COLO829 (cell line): ENCODE measurements around the gene GATC.

Source experiments
- DNase-seq: peaks from one replicate; pipeline ENCODE4 v3.0.0; 2012; ENCODE audit warnings: low spot score

Gene GATC, protein sequence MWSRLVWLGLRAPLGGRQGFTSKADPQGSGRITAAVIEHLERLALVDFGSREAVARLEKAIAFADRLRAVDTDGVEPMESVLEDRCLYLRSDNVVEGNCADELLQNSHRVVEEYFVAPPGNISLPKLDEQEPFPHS

DNA sequence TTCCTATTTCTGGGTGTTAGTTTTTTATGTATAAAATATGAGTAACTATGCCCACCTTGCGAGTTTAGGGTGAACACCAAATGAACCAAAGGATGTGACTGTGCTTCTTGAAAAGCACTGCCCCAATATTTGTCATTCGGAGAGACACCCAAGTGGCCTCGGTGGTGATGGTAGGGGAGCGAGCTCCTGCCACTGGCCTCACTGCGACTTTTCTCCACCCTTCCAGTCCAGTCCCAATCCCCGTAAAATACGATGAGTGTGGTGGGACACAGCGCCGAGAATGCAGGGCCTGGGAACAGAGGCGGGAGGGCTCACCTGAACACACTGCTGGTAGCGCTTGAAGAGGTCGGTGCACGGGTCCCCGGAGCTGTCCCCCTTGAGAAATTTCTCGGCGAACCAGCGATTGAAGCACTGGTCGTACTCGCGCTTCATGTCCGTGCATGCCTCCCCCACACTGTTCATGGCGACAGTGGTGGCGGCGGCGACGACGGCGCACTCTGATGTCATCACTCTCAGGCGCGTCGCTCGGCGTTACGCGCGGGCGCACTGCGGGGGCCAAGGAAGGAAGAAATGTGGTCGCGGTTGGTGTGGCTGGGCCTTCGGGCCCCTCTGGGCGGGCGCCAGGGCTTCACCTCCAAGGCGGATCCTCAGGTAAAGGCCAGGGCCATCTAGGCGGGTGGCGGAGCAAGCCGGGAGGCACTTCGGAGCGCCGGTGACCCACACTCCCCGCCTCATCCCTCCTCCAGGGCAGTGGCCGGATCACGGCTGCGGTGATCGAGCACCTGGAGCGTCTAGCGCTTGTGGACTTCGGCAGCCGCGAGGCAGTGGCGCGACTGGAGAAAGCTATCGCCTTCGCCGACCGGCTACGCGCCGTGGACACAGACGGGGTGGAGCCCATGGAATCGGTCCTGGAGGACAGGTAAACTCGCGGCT is at the start of gene GATC, which contains the start of gene TRIAP1:
GATC (plus strand) TSS at position 534 of the 933 bp plus-strand sequence; CDS start at position 571, 37 bp downstream.
TRIAP1 (minus strand) TSS at position 474 of the 933 bp plus-strand sequence; CDS start at position 462, 12 bp downstream.
- DNase-seq: peak; percentile 47

DNA sequence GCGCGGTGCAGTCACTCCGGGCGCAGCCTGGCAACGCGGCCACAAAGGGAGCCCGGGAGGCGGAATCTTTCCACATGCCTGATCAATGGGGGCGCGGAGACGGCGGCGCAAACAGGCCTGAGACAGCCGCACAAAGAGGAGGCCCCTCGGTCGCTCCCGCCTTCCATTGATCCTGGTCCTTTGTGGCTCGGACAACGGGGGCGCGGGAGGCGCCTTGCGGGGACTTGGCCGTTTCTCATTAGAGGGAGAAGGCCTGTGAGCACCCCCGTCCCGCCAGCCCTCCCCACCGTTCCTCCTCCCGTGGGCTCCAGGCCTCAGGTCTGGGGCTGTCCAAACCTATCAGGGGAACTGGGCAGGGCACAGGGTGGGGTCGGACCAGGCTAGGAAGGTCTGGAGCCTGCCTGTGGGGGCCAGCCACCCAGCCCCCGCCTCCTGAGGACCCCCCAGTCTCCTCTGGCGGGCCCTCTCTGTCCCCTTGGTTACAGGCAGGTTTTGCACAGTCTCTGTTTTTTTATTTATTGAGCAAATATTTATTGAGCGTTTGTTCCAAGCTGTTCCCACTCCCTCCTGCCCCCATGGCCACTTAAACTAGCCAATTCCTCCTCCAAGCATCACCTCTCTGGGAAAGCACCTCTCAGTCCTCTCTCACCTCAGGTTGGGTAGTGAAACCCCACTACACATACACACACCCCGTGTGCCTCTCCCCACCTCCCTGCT is 48.3 kb upstream of the GATC start:
- DNase-seq: no peak

DNA sequence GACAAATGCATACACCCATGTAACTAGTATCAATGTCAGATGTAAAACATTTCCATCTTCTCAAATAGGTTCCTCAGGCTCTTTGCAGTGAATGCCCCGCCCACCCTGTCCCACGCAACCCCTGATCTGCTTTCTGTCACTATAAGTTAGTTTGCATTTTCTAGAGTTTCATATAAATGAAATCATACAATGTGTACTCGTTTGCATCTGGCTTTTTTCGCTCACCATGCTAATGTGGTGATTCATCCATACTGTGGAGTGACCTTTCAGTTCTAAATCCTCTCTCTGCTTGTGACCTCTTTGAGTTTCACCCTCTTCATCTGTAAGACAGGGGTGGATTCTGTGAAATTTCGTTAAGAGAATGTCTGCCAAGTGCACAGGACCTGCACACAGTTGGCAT is 46.7 kb upstream of the GATC start:
- peak; percentile 78 for DNase-seq

DNA sequence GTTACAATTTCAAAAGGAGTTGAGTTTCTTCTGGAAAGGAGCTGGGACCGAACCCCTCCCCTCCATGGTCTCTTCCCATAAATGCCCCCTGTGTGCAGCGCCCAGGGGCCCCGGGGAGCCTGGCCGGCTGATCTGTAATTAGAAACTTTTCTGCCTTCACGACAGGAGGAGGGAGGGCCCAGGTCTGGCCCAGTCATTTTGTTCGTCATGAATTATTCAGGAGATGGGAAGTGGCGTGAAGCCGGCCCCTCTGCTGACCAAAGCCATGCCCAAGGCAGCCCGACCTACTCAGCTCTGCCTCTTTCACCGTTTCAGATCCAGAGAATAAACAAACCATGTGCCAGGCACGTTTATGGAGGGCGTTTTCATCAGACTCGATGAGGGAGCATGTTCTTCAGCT is 44.0 kb upstream of the GATC start:
- DNase-seq: no peak

DNA sequence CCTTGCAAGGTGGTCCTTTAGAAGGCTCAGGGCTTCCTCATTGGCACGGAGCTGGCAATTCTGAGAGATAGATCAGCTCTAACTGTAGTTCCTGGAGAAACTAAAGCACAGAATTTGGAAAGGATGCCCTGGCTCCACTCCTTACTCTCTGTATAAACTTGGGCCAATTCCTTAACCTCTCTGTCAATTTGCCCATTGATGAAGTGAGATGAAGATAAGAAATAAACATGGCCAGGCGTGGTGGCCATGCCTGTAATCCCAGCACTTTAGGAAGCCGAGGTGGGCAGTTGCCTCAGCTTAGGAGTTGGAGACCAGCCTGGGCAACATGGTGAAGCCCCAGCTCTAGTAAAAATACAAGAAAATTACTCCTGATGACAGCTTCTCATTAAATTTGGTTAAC is 42.4 kb upstream of the GATC start:
- no peak for DNase-seq

DNA sequence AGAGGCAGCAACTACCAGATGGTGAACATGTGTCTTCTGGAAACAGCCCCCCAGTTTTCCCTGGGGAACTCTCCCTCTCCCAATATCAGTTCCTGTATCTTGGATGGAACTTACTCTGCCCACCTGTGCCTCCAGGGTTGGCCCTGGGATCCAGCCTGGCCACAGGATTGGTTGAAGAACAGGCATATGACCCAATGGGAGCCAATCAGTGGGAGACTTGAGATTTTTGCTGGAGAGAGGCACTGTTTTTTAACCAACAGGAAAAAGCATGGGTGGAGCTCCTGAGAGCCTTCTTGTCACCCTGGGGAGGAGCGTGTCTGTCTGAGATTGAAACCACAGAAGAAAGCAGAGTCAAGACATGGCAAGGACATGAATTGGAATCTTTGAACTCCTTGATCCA is 42.0 kb upstream of the GATC start:
- DNase-seq: no peak

DNA sequence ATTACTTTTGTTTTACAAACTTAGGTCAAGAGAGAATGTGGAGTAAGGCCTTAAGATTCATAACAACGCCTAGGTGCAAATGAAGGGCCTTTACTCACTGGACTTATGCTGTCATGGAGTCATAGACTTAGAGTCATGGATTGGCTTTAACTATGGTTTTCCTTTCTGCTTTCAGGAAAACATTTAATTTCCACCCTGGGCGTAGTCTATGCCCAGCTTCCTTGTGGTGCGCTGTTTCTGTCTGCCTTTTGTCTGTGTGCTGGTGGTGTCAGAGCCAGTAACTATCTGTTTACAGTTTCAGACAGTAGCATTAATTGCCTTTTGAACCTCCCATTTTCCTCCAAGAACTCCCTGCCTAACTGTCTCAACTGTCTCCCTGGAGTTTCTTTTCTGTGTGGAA is 40.2 kb upstream of the GATC start:
- no peak for DNase-seq

DNA sequence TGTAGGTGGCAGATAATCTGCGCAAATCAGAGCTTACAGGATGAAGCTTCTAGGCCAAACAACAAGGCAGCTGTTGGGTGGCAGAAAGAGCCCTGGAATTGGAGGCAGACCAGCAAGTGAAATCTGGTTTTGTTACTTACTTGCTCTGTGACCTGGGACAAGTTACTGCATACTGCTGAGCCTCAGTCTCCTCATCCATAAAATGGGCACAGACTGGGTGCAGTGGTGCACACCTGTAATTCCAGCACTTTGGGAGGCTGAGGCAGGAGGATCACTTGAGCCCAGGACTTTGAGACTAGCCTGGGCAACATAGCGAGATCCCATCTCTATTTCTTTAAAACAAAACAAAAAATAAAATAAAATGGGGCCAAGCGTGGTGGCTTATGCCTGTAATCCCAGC is 39.7 kb upstream of the GATC start:
- no peak for DNase-seq

DNA sequence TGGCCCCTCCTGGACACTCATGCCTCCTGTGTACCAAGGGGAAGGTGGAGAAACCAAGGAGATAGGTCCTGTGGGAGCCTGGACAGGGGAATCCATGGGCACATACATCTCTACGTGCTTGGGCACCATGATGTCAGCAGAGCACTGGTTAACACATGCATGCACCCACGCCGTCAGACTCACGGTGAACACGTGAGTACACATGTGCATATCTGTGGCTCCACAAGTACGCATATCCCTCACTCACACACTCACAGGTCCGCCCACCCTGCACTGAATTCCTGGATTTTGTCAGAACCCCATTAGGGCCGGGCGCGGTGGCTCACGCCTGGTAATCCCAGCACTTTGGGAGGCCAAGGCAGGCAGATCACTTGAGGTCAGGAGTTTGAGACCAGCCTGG is 37.5 kb upstream of the GATC start:
- DNase-seq: no peak

DNA sequence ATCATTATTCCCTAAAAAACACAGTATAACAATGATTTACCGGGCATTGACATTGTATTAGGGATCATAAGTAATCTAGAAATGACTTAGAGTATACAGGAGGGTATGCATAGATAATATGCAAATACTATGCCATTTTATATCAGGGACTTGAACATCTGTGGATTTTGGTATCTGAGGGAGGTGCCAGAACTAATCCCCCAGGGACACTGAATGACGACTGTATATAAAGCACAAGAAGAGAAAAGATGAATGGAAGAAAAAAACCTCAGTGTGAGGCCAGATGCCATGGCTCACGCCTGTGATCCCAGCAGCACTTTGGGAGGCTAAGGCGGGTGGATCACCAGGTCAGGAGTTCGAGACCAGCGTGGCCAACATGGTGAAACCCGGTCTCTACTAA is 33.8 kb upstream of the GATC start:
- no peak for DNase-seq

DNA sequence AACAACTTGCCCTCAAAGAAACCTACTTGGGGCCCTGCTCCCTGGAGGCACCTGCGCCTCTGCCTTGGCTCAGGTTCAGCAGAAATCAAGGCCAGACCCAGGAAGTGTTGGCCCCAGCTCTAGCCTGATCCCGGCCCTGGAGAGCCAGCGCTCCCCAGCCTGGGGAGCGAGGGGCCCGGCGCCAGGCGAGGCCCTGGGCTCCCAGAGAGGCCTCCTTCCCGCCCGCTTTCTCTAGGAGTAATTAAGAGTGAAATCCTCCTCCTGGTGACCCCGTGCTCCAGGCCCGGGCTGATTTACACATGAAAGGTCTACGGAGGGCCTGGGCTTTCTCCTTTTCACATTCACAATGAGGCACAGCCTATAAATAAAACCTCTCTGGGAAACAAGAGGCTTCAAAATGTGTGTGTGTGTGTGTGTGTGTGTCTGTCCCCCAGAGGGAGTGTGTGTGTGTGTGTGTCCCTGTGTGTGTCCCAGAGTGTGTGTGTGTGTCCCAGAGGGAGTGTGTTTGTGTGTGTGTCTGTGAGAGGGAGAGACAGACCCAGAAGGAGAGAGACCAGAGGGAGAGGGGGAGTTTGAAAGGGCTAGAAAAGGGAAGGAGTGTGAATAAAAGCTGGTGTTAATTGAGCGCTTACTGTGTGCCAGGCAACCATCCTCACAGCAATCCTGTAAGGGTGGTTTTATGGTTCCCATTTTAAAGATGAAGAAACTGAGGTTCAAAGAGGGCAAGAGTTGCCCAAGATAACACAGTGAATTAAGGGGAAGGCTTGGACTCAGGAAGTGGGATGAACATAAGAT is 32.1 kb upstream of the GATC start:
- DNase-seq: no peak

DNA sequence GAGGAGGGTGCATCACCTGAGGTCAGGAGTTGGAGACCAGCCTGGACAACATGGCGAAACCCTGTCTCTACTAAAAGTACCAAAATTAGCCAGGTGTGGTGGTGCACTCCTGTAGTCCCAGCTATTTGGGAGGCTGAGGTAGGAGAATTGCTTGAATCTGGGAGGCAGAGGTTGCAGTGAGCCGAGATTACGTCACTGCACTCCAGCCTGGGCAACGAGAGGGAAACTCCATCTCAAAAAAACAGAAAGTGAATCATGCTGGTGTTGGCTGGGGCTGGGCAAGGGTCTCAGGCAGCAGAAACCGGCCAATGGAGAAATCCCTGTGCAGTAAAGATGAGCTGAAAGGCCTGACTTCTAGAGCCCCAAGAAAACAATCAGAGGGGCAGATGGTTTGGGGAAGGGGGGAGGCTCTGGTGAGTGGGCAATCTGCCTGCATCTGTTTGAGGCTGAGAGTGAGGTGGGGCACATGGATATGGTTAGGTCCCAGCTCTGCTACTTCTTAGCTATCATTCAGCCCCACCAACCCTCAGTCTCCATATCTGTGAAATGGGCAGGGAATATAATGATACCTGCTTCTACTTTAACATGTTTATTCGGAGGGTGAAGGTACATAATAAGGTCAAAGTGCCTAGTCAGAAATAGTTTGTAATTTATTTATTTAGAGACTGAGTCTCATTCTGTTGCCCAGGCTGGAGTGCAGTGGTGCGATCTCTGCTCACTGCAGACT is 29.6 kb upstream of the GATC start:
- no peak for DNase-seq

DNA sequence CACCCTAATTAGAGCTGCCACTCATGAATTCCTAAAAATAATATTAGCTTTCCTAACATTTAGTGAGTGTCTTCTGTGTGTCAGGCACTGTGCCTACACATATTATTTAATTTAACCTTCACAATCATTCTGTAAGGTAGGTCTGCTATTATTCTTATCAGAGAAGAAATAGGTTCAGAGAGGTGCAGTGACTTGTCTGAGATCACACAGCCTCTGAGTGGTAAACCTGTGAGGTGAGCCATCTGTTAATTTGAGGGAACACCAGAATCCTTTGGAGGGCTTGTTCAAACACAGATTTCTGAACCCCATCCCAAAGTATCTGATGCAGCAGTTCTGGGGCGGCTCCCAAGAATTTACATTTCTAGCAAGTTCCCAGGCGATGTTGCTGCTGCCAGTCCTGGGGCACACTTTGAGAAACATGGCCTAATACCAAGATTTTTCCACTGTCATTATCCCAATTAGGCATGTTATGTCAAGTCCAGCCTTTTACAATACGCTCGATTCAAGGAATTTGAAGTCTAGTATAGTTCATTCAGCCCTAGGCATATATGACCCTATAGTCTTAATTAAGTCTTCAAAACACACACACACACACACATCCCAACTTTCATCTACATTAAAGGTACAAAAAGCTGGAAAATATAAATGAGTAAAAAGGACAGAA is 28.2 kb upstream of the GATC start:
- DNase-seq: no peak

DNA sequence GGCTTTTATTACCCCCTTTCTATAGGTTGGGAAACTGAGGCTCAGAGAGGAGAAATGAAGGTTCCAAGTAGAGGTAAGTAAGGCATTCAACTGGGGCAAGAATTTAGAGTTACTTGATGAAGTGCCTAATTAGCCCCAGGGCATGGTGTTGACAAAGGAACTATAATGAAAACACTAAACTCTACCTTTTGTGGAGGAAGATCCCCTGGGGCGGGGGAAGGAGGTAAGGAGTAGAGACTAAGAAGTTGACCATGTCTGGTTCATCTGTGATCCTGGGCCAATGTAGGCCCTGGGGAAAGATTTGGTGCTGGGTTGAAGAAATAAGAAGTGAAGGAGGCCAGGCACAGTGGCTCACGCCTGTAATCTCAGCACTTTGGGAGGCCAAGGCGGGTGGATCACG is 24.5 kb upstream of the GATC start:
- no peak for DNase-seq

DNA sequence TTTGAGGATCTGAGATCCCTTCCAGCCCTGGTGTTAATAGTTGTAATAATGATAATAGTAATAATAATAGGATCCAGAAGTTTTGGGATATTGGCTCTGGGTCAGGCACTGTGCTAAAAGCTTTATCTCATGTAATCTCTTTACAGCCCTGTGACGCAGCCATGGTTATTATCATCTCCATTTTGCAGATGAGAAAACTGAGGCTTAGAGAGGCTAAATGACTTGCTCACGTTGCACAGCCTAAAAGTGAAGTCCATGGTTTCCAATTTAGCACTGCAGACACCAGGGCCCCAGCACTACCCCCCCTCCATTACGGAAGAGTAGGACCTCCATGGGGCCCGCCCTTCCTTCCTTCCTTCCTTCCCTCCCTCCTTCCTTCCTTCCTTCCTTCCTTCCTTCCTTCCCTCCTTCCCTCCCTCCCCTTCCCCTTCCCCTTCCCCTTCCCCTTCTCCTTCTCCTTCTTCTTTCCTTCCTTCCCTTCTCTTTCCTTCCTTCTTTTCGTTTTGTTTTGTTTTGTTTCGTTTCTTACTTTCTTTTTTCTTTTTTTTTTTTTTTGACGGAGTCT is 23.3 kb upstream of the GATC start:
- DNase-seq: no peak

DNA sequence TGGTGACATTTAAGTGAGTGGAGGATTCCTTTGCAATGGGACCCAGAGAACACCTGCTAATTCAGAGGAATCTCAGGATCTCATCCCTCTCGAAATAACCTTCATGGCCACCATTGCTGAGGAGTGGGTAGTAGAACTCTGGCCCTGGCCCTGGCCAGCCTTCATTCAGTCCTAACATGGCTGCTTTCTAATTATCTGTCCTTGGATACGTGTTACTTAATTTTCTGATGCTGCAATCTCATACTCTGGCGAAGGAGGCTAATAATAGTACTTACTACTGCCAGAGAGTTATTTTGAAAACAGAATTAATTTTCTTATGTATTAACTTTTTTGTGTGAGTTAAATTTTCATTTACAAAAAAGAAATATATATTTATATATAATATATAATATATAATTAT is 20.4 kb upstream of the GATC start:
- DNase-seq: no peak

DNA sequence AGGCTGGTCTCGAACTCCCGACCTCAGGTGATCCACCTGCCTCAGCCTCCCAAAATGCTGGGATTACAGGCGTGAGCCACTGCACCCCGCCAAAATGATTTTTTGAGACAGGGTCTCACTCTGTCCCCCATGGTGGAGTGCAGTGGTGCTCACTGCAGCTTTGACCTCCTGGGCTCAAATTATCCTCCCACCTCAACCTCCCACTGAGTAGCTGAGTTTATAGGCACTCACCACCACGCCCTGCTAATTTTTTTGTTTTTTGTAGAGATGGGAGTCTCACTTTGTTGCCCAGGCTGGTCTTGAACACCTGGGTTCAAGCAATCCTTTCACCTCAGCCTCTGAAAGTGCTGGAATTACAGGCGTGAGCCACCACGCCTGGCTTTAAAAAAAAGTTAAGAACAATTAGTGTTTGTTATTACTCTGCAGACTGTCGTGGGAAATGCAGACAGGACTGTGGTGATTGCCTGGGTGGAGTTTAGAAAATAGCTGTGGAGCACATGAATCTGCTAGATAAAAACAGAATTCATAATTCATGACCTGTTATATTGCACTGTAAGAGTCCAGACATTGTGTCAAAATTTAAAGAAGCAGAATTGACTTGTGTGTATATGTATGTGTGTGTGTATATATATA is 17.5 kb upstream of the GATC start:
- no peak for DNase-seq

DNA sequence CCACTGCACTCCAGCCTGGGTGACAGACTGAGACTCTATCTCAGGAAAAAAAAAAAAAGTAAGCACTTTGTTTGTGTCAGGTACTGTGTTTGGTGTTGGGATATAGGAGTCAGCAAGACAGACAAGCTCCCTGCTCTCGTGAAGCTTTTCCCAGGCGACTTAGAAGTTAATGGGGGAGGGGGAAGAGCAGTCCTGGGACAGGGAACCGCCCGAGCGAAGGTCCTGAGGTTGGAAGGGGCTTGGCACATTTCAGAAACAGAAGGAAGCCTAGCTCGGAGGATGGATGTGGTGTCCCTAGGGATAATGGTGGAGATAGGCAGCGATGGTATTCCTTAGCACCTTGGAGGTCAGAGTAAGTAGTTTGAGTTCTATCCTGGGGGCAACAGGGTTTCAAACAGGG is 16.9 kb upstream of the GATC start:
- DNase-seq: no peak

DNA sequence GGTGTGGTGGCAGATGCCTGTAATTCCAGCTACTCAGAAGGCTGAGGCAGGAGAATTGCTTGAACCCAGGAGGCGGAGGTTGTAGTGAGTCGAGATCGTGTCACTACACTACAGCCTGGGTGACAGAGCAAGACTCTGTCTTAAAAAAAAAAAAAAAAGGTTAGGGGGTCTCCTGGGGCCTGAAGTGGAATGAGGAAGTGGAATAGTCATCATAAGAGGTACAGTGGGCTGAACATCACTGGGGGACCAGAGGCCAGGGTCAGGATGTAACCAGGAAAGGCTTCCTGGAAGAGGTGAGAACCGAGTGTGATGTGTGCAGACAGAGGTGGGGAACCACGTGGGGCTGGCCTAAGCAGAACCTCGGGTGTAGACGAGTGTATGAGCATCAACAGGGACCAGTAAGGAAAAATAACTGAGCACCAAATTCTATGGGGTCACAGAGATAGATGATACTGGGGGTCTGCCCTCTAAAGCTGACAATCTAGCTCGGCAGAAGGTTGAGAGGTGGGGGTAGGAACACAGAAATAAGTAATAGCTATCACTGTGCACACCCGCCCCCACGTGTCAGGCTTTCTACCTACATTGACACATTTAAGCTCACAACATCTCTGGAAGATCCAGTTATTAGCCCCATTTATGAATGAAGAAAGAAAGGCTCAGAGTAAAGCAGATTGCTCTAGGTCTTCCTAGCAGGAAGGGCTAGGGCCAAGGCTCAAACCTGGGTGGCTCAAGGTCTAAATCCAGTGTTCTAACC is 13.3 kb upstream of the GATC start:
- DNase-seq: no peak
